Vagina (tissue), 2 donors: Measurements from ENCODE around the gene MRPL17. TPM values are rescaled to one million over a fixed set of nuclear protein-coding genes. Genes with fewer than 3 reads are reported as not detected.
A peak's percentile ranks its signal among the peaks of the same experiment; 100 is the strongest.

ENCODE experiments used
- DNase-seq, 2 donors: peaks; one replicate each; pipeline ENCODE4 v3.0.0-alpha.2; 2017; ENCODE audit errors: extremely low spot score in 2 of 2
- H3K27ac ChIP-seq: fragments of 200-600 bp; sonication (generic); one replicate; pipeline ENCODE4 v1.5.1; 2019
- H3K27me3 ChIP-seq: fragments of 200-600 bp; sonication (generic); one replicate; pipeline ENCODE4 v1.5.1; 2019
- H3K36me3 ChIP-seq, 2 donors: fragments of 200-600 bp; sonication (generic); one replicate each; pipeline ENCODE4 v1.5.1; 2017 to 2019
- H3K4me1 ChIP-seq: fragments of 200-600 bp; sonication (generic); one replicate; pipeline ENCODE4 v1.5.1; 2019
- H3K4me3 ChIP-seq, 2 donors: fragments of 200-600 bp; sonication (generic); 1 replicate in 1 of 2; 2 replicates in 1 of 2; pipeline ENCODE4 v1.5.1; 2016 to 2019
- H3K9me3 ChIP-seq: fragments of 200-600 bp; sonication (generic); one replicate; pipeline ENCODE4 v1.5.1; 2019
- CTCF ChIP-seq, 3 experiments: fragments of 450-650 bp in 2 of 3; fragments of 200-600 bp in 1 of 3; sonication (generic) in 1 of 3; IDR thresholded peaks; one replicate each; pipeline ENCODE4 v1.5.1; 2017 to 2019; ENCODE audit warnings: antibody characterized with exemption in 3 of 3, mild to moderate bottlenecking in 2 of 3, moderate library complexity in 2 of 3
- POLR2A ChIP-seq, 2 donors: fragments of 450-650 bp; IDR thresholded peaks; one replicate each; pipeline ENCODE4 v1.6.1; 2017; ENCODE audit warnings: antibody characterized with exemption in 2 of 2, mild to moderate bottlenecking in 2 of 2, moderate library complexity in 2 of 2
- POLR2AphosphoS5 ChIP-seq, 2 donors: sonication (generic); formaldehyde crosslinking; IDR thresholded peaks; one replicate each; pipeline ENCODE4 v1.9.0; 2017; ENCODE audit warnings: antibody characterized with exemption in 2 of 2, mild to moderate bottlenecking in 2 of 2, low read depth in 1 of 2; ENCODE audit not compliant: insufficient read depth in 1 of 2
- intact Hi-C: fragments of 100-400 bp; cut with DNase I; formaldehyde crosslinking; loops from one replicate; pipeline ENCODE4 v1.15.1; 2023
- total RNA-seq: library from RNA; depleted of rRNA; stranded (reverse); fragments of >200 nt; gene quantifications from one replicate; pipeline ENCODE4 v1.2.3, GENCODE V29; 2016

The MRPL17 gene
- total RNA-seq, 1 donor from 2014 or later, result 55.2 TPM

- TF ChIP-seq POLR2A (IDR thresholded peaks at IDR 0.05) (no peak), CTCF (IDR thresholded peaks at IDR 0.05) (no peak), POLR2AphosphoS5 (IDR thresholded peaks at IDR 0.05; ENCODE audit: insufficient read depth in 1 of 2, low read depth in 1 of 2) (no peak)
Measured at GRCh38 chr11:6654281-6655019, 28.7 kb downstream of the MRPL17 start.

GRCh38 chr11:6653656-6654055, 29.5 kb downstream of the MRPL17 start:
- no peaks in the 10 kb centered on the region for H3K36me3 ChIP-seq
- intact Hi-C loops, result loop anchor here (10.0 kb wide), 1 partner anchor 49 kb away; the partner anchor contains the start of genes ILK and RRP8
- peak overlapping the region; percentile 92 for H3K27ac ChIP-seq
- no peak for TF ChIP-seq POLR2AphosphoS5 (IDR thresholded peaks at IDR 0.05; ENCODE audit: insufficient read depth in 1 of 2, low read depth in 1 of 2)
- TF ChIP-seq CTCF (IDR thresholded peaks at IDR 0.05), result no peak
- no peak for TF ChIP-seq POLR2A (IDR thresholded peaks at IDR 0.05)
- peaks cover 17% of the 10 kb centered on the region for H3K4me1 ChIP-seq
- no peak for DNase-seq
- H3K9me3 ChIP-seq, result no peaks in the 10 kb centered on the region
- H3K27me3 ChIP-seq, result no peaks in the 10 kb centered on the region
- no peak overlapping the region for H3K4me3 ChIP-seq

More at GRCh38 chr11:6654281-6655019, 28.7 kb downstream of the MRPL17 start:
- no peak for DNase-seq
- Histone ChIP-seq H3K4me1 (peaks cover 17% of the 10 kb centered on the region), H3K27me3 (no peaks in the 10 kb centered on the region), H3K27ac (peak overlapping the region; percentile 92), H3K4me3 (peak overlapping the region; percentile 57 to 72), H3K36me3 (no peaks in the 10 kb centered on the region), H3K9me3 (no peaks in the 10 kb centered on the region)
- intact Hi-C loops, result loop anchor here (10.0 kb wide), 1 partner anchor 50 kb away; the partner anchor contains the start of genes ILK and RRP8

- peaks cover 17% of the 10 kb centered on the region for H3K4me1 ChIP-seq
Measured at GRCh38 chr11:6653097-6653496, 30.0 kb downstream of the MRPL17 start.

GRCh38 chr11:6652182-6652581, 31.0 kb downstream of the MRPL17 start:
- H3K36me3 ChIP-seq, result no peaks in the 10 kb centered on the region
- no peak for DNase-seq
- no peaks in the 10 kb centered on the region for H3K27me3 ChIP-seq
- TF ChIP-seq POLR2AphosphoS5 (IDR thresholded peaks at IDR 0.05; ENCODE audit: insufficient read depth in 1 of 2, low read depth in 1 of 2) (no peak), CTCF (IDR thresholded peaks at IDR 0.05) (no peak), POLR2A (IDR thresholded peaks at IDR 0.05) (no peak)
- H3K27ac ChIP-seq, result no peak overlapping the region
- intact Hi-C loops, result loop anchor here (10.0 kb wide), 1 partner anchor 47 kb away; the partner anchor contains the start of genes ILK and RRP8
- H3K4me1 ChIP-seq, result peaks cover 24% of the 10 kb centered on the region
- no peak overlapping the region for H3K4me3 ChIP-seq
- H3K9me3 ChIP-seq, result no peaks in the 10 kb centered on the region

More at GRCh38 chr11:6653097-6653496, 30.0 kb downstream of the MRPL17 start:
- intact Hi-C loops, result loop anchor here (10.0 kb wide), 1 partner anchor 48 kb away; the partner anchor contains the start of genes ILK and RRP8
- no peak overlapping the region for H3K27ac ChIP-seq
- no peaks in the 10 kb centered on the region for H3K27me3 ChIP-seq
- H3K4me3 ChIP-seq, result no peak overlapping the region
- H3K9me3 ChIP-seq, result no peaks in the 10 kb centered on the region
- no peak for DNase-seq
- TF ChIP-seq POLR2A (IDR thresholded peaks at IDR 0.05), result no peak
- H3K36me3 ChIP-seq, result no peaks in the 10 kb centered on the region

- no peak for DNase-seq
- Histone ChIP-seq H3K9me3 (no peaks in the 10 kb centered on the region), H3K36me3 (no peaks in the 10 kb centered on the region), H3K4me3 (no peak overlapping the region), H3K27ac (peak overlapping the region; percentile 23), H3K27me3 (no peaks in the 10 kb centered on the region), H3K4me1 (peaks cover 36% of the 10 kb centered on the region)
- intact Hi-C loops, result loop anchor here (10.0 kb wide), 1 partner anchor 46 kb away; the partner anchor contains the start of genes ILK and RRP8
- TF ChIP-seq POLR2A (IDR thresholded peaks at IDR 0.05) (no peak), CTCF (IDR thresholded peaks at IDR 0.05) (no peak), POLR2AphosphoS5 (IDR thresholded peaks at IDR 0.05; ENCODE audit: insufficient read depth in 1 of 2, low read depth in 1 of 2) (no peak)
Measured at GRCh38 chr11:6650980-6651379, 32.2 kb downstream of the MRPL17 start.
